Endothelial cell (in vitro differentiated cells): ENCODE data around the gene SH3GL3. TPM values are rescaled to one million over a fixed set of nuclear protein-coding genes. Genes with fewer than 3 reads are reported as not detected.

Source experiments
- DNase-seq: peaks from one replicate; pipeline ENCODE4 v3.0.0; 2021; ENCODE audit warnings: low spot score
- H3K27ac Mint-ChIP-seq: one replicate; pipeline ENCODE4 v1.8.0; 2021; ENCODE audit warnings: mixed read lengths, inconsistent platforms; ENCODE audit not compliant: unreplicated experiment
- H3K27me3 Mint-ChIP-seq: one replicate; pipeline ENCODE4 v1.8.0; 2021; ENCODE audit warnings: mild to moderate bottlenecking, moderate library complexity, mixed read lengths, inconsistent platforms; ENCODE audit not compliant: unreplicated experiment
- H3K36me3 Mint-ChIP-seq: one replicate; pipeline ENCODE4 v1.8.0; 2021; ENCODE audit warnings: mild to moderate bottlenecking, low read depth, mixed read lengths, inconsistent platforms; ENCODE audit not compliant: unreplicated experiment
- H3K4me1 Mint-ChIP-seq: one replicate; pipeline ENCODE4 v1.8.0; 2021; ENCODE audit warnings: mild to moderate bottlenecking, mixed read lengths, inconsistent platforms; ENCODE audit not compliant: unreplicated experiment
- H3K4me3 Mint-ChIP-seq: one replicate; pipeline ENCODE4 v1.8.0; 2021; ENCODE audit warnings: mild to moderate bottlenecking, mixed read lengths, inconsistent platforms; ENCODE audit not compliant: unreplicated experiment
- H3K9me3 Mint-ChIP-seq: one replicate; pipeline ENCODE4 v1.8.0; 2021; ENCODE audit warnings: mixed read lengths, inconsistent platforms; ENCODE audit not compliant: unreplicated experiment
- long read RNA-seq: library from polyadenylated mRNA; unstranded; transcript quantifications from one replicate; pipeline ENCODE4 v2.0.0, GENCODE V29; 2020; ENCODE audit not compliant: unreplicated experiment
- total RNA-seq: library from RNA; stranded (reverse); fragmentation: NEBNext Ultra II Directional; extraction: Animal tissue kit (Norgen Biotek cat#: 25700); gene quantifications from one replicate; pipeline ENCODE4 v1.2.1, GENCODE V29; 2021; ENCODE audit not compliant: unreplicated experiment
- TF ChIP-seq, protein P1 (sequence below): fragments of 200-600 bp; sonication (generic); IDR thresholded peaks from one replicate; pipeline ENCODE4 v1.5.0; 2021; ENCODE audit warnings: antibody characterized with exemption; ENCODE audit not compliant: unreplicated experiment

SH3GL3 gene, protein sequence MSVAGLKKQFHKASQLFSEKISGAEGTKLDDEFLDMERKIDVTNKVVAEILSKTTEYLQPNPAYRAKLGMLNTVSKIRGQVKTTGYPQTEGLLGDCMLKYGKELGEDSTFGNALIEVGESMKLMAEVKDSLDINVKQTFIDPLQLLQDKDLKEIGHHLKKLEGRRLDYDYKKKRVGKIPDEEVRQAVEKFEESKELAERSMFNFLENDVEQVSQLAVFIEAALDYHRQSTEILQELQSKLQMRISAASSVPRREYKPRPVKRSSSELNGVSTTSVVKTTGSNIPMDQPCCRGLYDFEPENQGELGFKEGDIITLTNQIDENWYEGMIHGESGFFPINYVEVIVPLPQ
- total RNA-seq, result 9.4 TPM
- long read RNA-seq, transcript SH3GL3-202 (9 exons, 1,806 nt), result major isoform, 8 of 8 reads
- long read RNA-seq, partial matches to known transcripts, result 0 of 8 reads
- long read RNA-seq, other reads (novel, unspliced or antisense), result 0 of 8 reads

DNA sequence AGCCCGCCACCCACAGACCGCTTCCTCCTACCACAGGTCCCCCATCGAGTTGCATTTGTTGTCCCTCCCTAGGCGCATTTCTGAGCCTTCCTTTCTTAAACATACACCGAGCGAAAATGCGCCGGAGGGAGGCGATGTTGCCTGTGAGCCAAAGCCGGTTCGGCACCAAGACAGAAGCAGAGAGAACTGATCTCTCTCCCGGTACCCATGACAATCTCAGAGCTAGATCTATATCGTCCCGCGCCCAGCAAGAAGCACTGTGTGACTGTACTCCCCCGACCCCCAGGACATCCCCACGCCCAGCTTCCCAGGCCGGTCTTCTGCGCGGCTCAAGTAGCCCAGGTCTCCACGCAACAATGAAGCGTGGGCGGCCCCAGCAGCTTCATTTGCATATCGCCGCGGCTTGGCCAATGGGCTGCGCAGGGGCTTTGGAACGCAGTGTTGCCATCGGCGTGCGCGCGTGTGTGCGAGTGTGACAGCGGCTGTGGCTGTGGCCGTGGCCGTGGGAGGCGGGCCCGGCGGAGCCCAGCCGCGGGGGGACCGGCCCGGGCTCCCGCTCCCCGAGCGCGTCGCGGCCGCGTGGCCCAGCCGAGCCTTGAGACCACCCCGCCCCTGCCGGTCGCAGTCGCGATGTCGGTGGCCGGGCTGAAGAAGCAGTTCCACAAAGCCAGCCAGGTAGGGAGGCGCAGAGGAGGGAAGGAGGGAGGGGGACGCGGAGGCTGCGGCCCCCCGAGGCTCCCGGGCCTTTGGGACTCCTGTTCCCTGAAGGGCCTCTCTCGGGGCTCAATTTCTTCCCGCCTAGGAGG, at the start of gene SH3GL3:
Gene SH3GL3 (plus strand): TSS at position 438 of the 806 bp plus-strand sequence. CDS start 193 bp downstream, at position 631.
- Mint-ChIP-seq H3K4me1 (peaks cover 23% of the 10 kb centered on the region), H3K9me3 (no peaks in the 10 kb centered on the region), H3K4me3 (peak within 1 kb of the TSS; percentile 99), H3K27ac (peak within 1 kb of the TSS; percentile 89), H3K36me3 (no peaks in the 10 kb centered on the region), H3K27me3 (peaks cover 9% of the 10 kb centered on the region)
- TF ChIP-seq, protein P1, sequence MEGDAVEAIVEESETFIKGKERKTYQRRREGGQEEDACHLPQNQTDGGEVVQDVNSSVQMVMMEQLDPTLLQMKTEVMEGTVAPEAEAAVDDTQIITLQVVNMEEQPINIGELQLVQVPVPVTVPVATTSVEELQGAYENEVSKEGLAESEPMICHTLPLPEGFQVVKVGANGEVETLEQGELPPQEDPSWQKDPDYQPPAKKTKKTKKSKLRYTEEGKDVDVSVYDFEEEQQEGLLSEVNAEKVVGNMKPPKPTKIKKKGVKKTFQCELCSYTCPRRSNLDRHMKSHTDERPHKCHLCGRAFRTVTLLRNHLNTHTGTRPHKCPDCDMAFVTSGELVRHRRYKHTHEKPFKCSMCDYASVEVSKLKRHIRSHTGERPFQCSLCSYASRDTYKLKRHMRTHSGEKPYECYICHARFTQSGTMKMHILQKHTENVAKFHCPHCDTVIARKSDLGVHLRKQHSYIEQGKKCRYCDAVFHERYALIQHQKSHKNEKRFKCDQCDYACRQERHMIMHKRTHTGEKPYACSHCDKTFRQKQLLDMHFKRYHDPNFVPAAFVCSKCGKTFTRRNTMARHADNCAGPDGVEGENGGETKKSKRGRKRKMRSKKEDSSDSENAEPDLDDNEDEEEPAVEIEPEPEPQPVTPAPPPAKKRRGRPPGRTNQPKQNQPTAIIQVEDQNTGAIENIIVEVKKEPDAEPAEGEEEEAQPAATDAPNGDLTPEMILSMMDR, result no peak
- peak; percentile 74 for DNase-seq

DNA sequence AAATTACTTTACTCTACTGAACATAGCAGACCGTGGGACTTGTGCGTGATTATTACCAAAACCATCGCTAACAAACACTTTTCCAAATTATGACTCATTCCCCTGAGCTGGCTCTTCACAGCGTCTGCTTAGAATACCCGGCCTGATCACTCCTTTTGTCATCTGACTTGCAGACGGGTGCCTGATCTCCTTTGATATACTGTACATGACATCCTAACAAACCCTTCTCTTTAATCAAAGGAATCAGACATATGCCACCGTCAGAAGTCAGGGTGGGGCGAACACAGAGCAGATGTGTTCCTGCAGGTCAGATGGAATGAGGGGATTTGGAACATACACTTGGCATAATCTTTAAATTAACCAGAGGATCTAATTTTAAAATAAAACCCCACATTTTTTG, 48.5 kb upstream of the SH3GL3 start:
- H3K36me3 Mint-ChIP-seq, result no peaks in the 10 kb centered on the region
- no peak overlapping the region for H3K4me3 Mint-ChIP-seq
- TF ChIP-seq, protein P1, result no peak
- no peak for DNase-seq
- H3K27ac Mint-ChIP-seq, result no peak overlapping the region
- no peaks in the 10 kb centered on the region for H3K9me3 Mint-ChIP-seq
- peaks cover 3% of the 10 kb centered on the region for H3K4me1 Mint-ChIP-seq
- peaks cover 2% of the 10 kb centered on the region for H3K27me3 Mint-ChIP-seq

DNA sequence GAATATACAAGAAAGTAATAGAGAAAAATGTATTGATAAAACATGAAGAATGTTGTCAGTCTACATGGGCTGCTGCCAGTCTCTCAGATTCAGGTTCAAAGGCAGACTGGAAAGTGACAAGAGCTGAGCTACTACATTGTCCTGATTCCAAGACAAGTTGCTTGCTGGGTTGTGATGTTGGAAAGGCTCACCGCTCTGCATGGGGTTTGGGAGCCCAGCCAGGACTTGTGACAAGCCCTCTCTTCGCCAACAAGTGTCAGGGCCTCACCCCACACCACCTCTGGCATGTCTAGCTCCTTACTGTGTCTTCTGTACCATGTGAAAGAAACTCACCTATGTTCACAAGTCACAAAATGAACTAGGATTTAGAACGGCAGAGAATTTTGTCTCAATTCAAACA, 43.0 kb upstream of the SH3GL3 start:
- Mint-ChIP-seq H3K9me3 (no peaks in the 10 kb centered on the region), H3K4me3 (no peak overlapping the region), H3K27me3 (peaks cover 2% of the 10 kb centered on the region), H3K4me1 (no peaks in the 10 kb centered on the region), H3K36me3 (no peaks in the 10 kb centered on the region), H3K27ac (no peak overlapping the region)
- TF ChIP-seq, protein P1, result no peak
- DNase-seq, result no peak

DNA sequence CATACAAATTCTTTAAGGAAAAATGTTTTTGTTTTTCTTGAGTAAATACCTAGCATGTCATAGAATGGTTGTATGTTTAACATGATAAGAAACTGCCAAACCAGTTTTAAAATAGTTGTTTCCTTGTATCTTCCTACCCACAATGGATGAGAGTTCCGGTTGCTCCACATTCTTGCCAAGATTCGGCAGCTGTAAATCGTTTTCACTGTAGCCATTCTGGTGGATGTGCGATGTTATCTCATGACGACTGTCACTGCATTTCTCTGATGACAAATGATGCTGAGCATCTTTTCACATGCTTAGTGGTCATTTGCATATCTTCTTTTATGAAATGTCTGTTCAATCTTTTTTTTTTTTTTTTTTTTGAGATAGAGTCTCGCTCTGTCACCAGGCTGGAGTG, 36.6 kb upstream of the SH3GL3 start:
- DNase-seq, result no peak
- TF ChIP-seq, protein P1, result no peak
- no peaks in the 10 kb centered on the region for H3K36me3 Mint-ChIP-seq
- no peak overlapping the region for H3K4me3 Mint-ChIP-seq
- H3K4me1 Mint-ChIP-seq, result no peaks in the 10 kb centered on the region
- no peaks in the 10 kb centered on the region for H3K9me3 Mint-ChIP-seq
- H3K27ac Mint-ChIP-seq, result no peak overlapping the region
- H3K27me3 Mint-ChIP-seq, result no peaks in the 10 kb centered on the region
